PC-9 (cell line): Measurements from ENCODE around the gene IFNL1. TPM values are rescaled to one million over a fixed set of nuclear protein-coding genes. Genes with fewer than 3 reads are reported as not detected.

Experiments used
- BruUV-seq: library from RNA; stranded (reverse); fragments of 400-500 nt; replicated peaks from 2 replicates; lab custom pipeline; 2021; lab: Mats Ljungman, UMichigan
- CTCF ChIA-PET: fragments of 300-600 bp; sonication (Branson Sonifier 250); formaldehyde crosslinking; loops from one replicate; lab custom pipeline; 2022; ENCODE audit warnings: antibody characterized with exemption; lab: Charles Lee
- POLR2A ChIA-PET: fragments of 300-600 bp; sonication (Branson Sonifier 250); formaldehyde crosslinking; loops from one replicate; lab custom pipeline; 2022; ENCODE audit warnings: antibody characterized with exemption; ENCODE audit not compliant: unreplicated experiment; lab: Charles Lee
- DNase-seq, 2 experiments: peaks; one replicate each; pipeline versions ENCODE4 v3.0.0 to v3.0.0-alpha.2; 2015 to 2022; ENCODE audit warnings: mixed read lengths in 1 of 2
- H2AFZ ChIP-seq: fragments of 200-600 bp; sonication (generic); 2 replicates; pipeline ENCODE4 v1.8.1; 2017; ENCODE audit warnings: antibody characterized with exemption
- H3F3A ChIP-seq: fragments of 200-600 bp; sonication (generic); 2 replicates; pipeline ENCODE4 v1.8.1; 2017; ENCODE audit warnings: antibody characterized with exemption, mild to moderate bottlenecking, low read depth; ENCODE audit not compliant: insufficient read depth
- H3K27ac ChIP-seq: fragments of 200-600 bp; sonication (generic); 2 replicates; pipeline ENCODE4 v1.6.1; 2016; ENCODE audit warnings: mixed run types
- H3K27me3 ChIP-seq: fragments of 200-600 bp; sonication (generic); 2 replicates; pipeline ENCODE4 v1.6.1; 2016; ENCODE audit warnings: low read depth, mixed run types; ENCODE audit not compliant: insufficient read depth
- H3K36me3 ChIP-seq: fragments of 200-600 bp; sonication (generic); 2 replicates; pipeline ENCODE4 v1.6.1; 2016; ENCODE audit warnings: low read depth, mixed run types
- H3K4me1 ChIP-seq: fragments of 200-600 bp; sonication (generic); replicated peaks from 2 replicates; pipeline ENCODE4 v1.6.1; 2016; ENCODE audit warnings: mixed run types; ENCODE audit not compliant: insufficient read depth
- H3K4me2 ChIP-seq: fragments of 200-600 bp; sonication (generic); 2 replicates; pipeline ENCODE4 v1.6.1; 2017; ENCODE audit warnings: mixed run types
- H3K4me3 ChIP-seq: fragments of 200-600 bp; sonication (generic); 2 replicates; pipeline ENCODE4 v1.6.1; 2016; ENCODE audit warnings: mixed run types
- H3K79me2 ChIP-seq: fragments of 200-600 bp; sonication (generic); 2 replicates; pipeline ENCODE4 v1.6.1; 2017; ENCODE audit warnings: low read depth, mixed run types
- H3K9me2 ChIP-seq: fragments of 200-600 bp; sonication (generic); 2 replicates; pipeline ENCODE4 v1.8.1; 2017; ENCODE audit warnings: mild to moderate bottlenecking; ENCODE audit not compliant: insufficient read depth
- H3K9me3 ChIP-seq: fragments of 200-600 bp; sonication (generic); 2 replicates; pipeline ENCODE4 v1.8.1; 2016; ENCODE audit warnings: low read depth; ENCODE audit not compliant: insufficient read depth
- H4K20me1 ChIP-seq: fragments of 200-600 bp; sonication (generic); 2 replicates; pipeline ENCODE4 v1.8.1; 2017; ENCODE audit not compliant: insufficient read depth
- EZH2 ChIP-seq: fragments of 200-600 bp; sonication (generic); IDR thresholded peaks from 2 replicates; pipeline ENCODE4 v1.8.0; 2017; ENCODE audit warnings: antibody characterized with exemption, low read depth
- intact Hi-C: fragments of 100-400 bp; cut with micrococcal nuclease; formaldehyde crosslinking; loops from one replicate; pipeline ENCODE4 v1.10.0; 2022; ENCODE audit not compliant: unreplicated experiment
- total RNA-seq: library from RNA; stranded (reverse); gene quantifications from 2 replicates; pipeline ENCODE4 v1.2.3, GENCODE V29; 2021
- TF ChIP-seq, protein P1 (sequence below): fragments of 200-600 bp; sonication (generic); conservative IDR thresholded peaks from 2 replicates; pipeline ENCODE4 v1.6.1; 2017; ENCODE audit warnings: mixed run types, antibody characterized with exemption, mild to moderate bottlenecking, moderate library complexity

The IFNL1 gene
- total RNA-seq, 1 experiment from 2014 or later = not detected

DNA sequence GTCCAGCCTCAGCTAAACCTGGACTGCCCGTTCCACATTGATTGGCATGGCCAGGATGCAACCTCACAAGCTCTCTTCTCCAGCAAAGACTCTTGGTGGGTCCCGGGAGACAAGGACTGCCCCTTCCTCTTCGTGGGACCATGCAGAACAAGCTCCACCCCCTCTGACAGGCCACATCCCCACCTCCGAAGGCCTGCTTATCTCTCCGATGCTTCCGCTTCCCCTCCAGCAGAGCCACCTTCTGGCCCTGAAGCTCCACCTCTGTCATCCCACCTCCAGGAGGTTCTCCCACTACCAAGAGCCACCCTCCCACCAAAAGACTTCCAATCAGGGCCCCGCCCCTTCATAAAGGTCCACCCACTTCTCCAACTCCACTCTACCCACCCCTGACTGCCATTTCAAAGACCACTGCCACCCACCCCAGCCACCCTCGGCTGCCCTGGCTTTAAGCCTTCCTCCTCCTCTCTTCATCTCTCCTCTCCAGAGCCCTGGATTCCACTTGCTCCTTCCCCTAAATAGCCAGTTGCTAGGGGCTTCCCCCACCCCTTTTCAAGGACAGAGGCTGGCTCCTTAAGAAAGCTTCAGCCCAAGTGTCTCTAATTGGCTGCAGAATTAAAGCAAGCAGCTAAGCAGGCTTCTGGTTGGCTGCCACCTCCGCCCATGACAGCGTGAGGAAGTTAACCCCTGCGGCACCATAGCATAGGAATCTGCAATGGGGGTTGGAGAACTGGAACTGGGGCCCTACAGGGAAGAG, 14.5 kb downstream of the IFNL1 start:
- Histone ChIP-seq H3K4me2 (no peak overlapping the region), H3K9me3 (no peaks in the 10 kb centered on the region), H4K20me1 (no peaks in the 10 kb centered on the region), H3K36me3 (no peaks in the 10 kb centered on the region), H3K27ac (no peak overlapping the region), H3K27me3 (no peaks in the 10 kb centered on the region), H3F3A (peaks cover 12% of the 10 kb centered on the region; the same call in 1 of the 2 replicates), H3K4me3 (no peak overlapping the region), H3K79me2 (no peaks in the 10 kb centered on the region), H3K9me2 (no peaks in the 10 kb centered on the region), H2AFZ (no peak overlapping the region), H3K4me1 (no peaks in the 10 kb centered on the region)
- TF ChIP-seq EZH2 = no peak
- TF ChIP-seq, protein P1, sequence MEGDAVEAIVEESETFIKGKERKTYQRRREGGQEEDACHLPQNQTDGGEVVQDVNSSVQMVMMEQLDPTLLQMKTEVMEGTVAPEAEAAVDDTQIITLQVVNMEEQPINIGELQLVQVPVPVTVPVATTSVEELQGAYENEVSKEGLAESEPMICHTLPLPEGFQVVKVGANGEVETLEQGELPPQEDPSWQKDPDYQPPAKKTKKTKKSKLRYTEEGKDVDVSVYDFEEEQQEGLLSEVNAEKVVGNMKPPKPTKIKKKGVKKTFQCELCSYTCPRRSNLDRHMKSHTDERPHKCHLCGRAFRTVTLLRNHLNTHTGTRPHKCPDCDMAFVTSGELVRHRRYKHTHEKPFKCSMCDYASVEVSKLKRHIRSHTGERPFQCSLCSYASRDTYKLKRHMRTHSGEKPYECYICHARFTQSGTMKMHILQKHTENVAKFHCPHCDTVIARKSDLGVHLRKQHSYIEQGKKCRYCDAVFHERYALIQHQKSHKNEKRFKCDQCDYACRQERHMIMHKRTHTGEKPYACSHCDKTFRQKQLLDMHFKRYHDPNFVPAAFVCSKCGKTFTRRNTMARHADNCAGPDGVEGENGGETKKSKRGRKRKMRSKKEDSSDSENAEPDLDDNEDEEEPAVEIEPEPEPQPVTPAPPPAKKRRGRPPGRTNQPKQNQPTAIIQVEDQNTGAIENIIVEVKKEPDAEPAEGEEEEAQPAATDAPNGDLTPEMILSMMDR = no peak
- ChIA-PET POLR2A (no interaction called here), CTCF (no interaction called here)
- BruUV-seq = no TSS peak
- intact Hi-C loops = no loop called here
- no peak for DNase-seq

GRCh38 chr19:39314016-39314728, 18.0 kb downstream of the IFNL1 start:
- H2AFZ ChIP-seq = no peak overlapping the region
- H3K36me3 ChIP-seq = no peaks in the 10 kb centered on the region
- POLR2A ChIA-PET = no interaction called here
- peaks cover 3% of the 10 kb centered on the region for H3K4me1 ChIP-seq
- intact Hi-C loops = no loop called here
- no peaks in the 10 kb centered on the region; the same call in 1 of the 2 replicates for H3F3A ChIP-seq
- H3K4me2 ChIP-seq = no peak overlapping the region
- H3K79me2 ChIP-seq = 0 out of 2 replicates have a peak, but pooled peaks cover 2% of the 10 kb centered on the region
- no peak overlapping the region for H3K4me3 ChIP-seq
- H3K27ac ChIP-seq = no peak overlapping the region
- no peaks in the 10 kb centered on the region for H3K9me2 ChIP-seq
- no peak for TF ChIP-seq EZH2
- TF ChIP-seq, protein P1 = no peak
- no peaks in the 10 kb centered on the region for H3K9me3 ChIP-seq
- no peaks in the 10 kb centered on the region for H3K27me3 ChIP-seq
- no TSS peak for BruUV-seq
- no peaks in the 10 kb centered on the region for H4K20me1 ChIP-seq
- DNase-seq = no peak
- CTCF ChIA-PET = no interaction called here

DNA sequence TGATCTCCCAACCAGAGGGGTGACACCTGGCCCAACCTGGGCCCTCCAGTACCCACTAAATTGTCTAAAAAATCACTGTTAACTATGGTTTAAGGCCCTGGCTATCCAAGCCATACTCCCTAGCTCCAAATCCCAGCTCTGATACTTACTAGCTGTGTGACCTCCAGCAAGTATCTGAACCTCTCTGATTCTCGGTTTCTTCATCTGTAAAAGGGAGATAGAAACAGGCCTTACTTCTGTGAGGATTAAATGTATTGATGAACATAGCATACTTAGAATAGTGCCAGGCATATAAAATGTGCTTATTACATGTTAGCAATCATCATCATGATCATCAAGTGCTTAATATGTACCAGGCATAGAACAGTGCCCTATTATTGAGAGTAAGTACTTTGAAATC, 19.7 kb downstream of the IFNL1 start:
- BruUV-seq = no TSS peak
- Histone ChIP-seq H3K9me3 (no peaks in the 10 kb centered on the region), H3K27me3 (no peaks in the 10 kb centered on the region), H2AFZ (no peak overlapping the region), H3K9me2 (no peaks in the 10 kb centered on the region), H3K4me2 (no peak overlapping the region), H3K4me1 (peaks cover 11% of the 10 kb centered on the region), H4K20me1 (no peaks in the 10 kb centered on the region), H3K4me3 (no peak overlapping the region), H3K79me2 (0 out of 2 replicates have a peak, but pooled peaks cover 7% of the 10 kb centered on the region), H3K27ac (no peak overlapping the region), H3F3A (no peaks in the 10 kb centered on the region), H3K36me3 (no peaks in the 10 kb centered on the region)
- DNase-seq = no peak
- TF ChIP-seq, protein P1 = no peak
- TF ChIP-seq EZH2 = no peak
- ChIA-PET CTCF (no interaction called here), POLR2A (no interaction called here)
- intact Hi-C loops = no loop called here
